Type B pancreatic cell (in vitro differentiated cells): ENCODE measurements around the gene RAP1GAP2. TPM values are rescaled to one million over a fixed set of nuclear protein-coding genes. Genes with fewer than 3 reads are reported as not detected.

Experiments
- DNase-seq: peaks from one replicate; pipeline ENCODE4 v3.0.0; 2021; ENCODE audit warnings: mixed read lengths; ENCODE audit not compliant: unreplicated experiment; ENCODE audit errors: extremely low spot score
- H3K27ac Mint-ChIP-seq: 2 replicates; pipeline ENCODE4 v1.8.0; 2021; ENCODE audit warnings: mild to moderate bottlenecking, mixed read lengths
- H3K27me3 Mint-ChIP-seq: 2 replicates; pipeline ENCODE4 v1.8.0; 2021; ENCODE audit warnings: mixed read lengths
- H3K36me3 Mint-ChIP-seq: 2 replicates; pipeline ENCODE4 v1.8.0; 2021; ENCODE audit warnings: mixed read lengths
- H3K4me1 Mint-ChIP-seq: one replicate; pipeline ENCODE4 v1.8.0; 2021; ENCODE audit warnings: mixed read lengths; ENCODE audit not compliant: unreplicated experiment
- H3K4me3 Mint-ChIP-seq: 2 replicates; pipeline ENCODE4 v1.8.0; 2021; ENCODE audit warnings: mild to moderate bottlenecking, mixed read lengths
- H3K9me3 Mint-ChIP-seq: 2 replicates; pipeline ENCODE4 v1.8.0; 2021; ENCODE audit warnings: mixed read lengths
- CTCF ChIP-seq: fragments of 200-600 bp; sonication (generic); conservative IDR thresholded peaks from 2 replicates; pipeline ENCODE4 v1.5.0; 2021; ENCODE audit warnings: antibody characterized with exemption, mild to moderate bottlenecking
- total RNA-seq: library from RNA; stranded (reverse); gene quantifications from 2 replicates; pipeline ENCODE4 v1.2.1, GENCODE V29; 2021; ENCODE audit warnings: low replicate concordance

The RAP1GAP2 gene
- total RNA-seq, 1 donor from 2014 or later = 49.7 TPM

GRCh38 chr17:2867441-2868424 lies 71.5 kb downstream of the RAP1GAP2 start:
- no peak for DNase-seq
- Mint-ChIP-seq H3K4me3 (no peak overlapping the region), H3K36me3 (no peaks in the 10 kb centered on the region), H3K27me3 (no peaks in the 10 kb centered on the region), H3K4me1 (peaks cover 15% of the 10 kb centered on the region), H3K27ac (peak overlapping the region; percentile 72), H3K9me3 (no peaks in the 10 kb centered on the region)
- peak; percentile 32 for TF ChIP-seq CTCF

DNA sequence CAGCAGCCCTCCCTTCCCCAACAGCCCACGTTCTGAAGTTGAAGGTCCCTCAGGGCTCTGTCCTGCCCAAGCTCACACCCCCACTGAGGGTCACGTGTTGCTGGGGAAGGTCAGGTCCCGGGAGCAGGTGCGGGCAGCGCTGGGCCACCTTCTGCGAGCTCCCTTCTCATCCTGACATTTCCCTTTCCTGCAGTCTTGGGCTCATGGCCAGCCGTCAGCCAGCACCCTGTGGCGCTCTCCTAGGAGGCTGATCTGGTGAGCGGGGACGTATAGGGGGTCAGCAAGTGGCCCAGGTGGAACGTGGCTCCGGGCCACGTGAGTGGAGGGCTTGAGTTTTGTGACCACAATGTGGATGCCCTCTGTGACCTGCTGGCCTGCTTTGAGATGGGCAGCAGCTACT lies 73.4 kb downstream of the RAP1GAP2 start:
- TF ChIP-seq CTCF = no peak
- Mint-ChIP-seq H3K27me3 (no peaks in the 10 kb centered on the region), H3K4me1 (peaks cover 22% of the 10 kb centered on the region)

GRCh38 chr17:2871205-2871604 lies 75.0 kb downstream of the RAP1GAP2 start:
- Mint-ChIP-seq H3K9me3 (no peaks in the 10 kb centered on the region), H3K4me3 (peak overlapping the region; percentile 11), H3K4me1 (peaks cover 14% of the 10 kb centered on the region), H3K36me3 (no peaks in the 10 kb centered on the region), H3K27me3 (peaks cover 5% of the 10 kb centered on the region), H3K27ac (no peak overlapping the region)
- no peak for DNase-seq
- TF ChIP-seq CTCF = no peak

More for the DNA sequence above, 73.4 kb downstream of the RAP1GAP2 start:
- Mint-ChIP-seq H3K9me3 (no peaks in the 10 kb centered on the region), H3K4me3 (no peak overlapping the region), H3K27ac (no peak overlapping the region), H3K36me3 (no peaks in the 10 kb centered on the region)
- no peak for DNase-seq

DNA sequence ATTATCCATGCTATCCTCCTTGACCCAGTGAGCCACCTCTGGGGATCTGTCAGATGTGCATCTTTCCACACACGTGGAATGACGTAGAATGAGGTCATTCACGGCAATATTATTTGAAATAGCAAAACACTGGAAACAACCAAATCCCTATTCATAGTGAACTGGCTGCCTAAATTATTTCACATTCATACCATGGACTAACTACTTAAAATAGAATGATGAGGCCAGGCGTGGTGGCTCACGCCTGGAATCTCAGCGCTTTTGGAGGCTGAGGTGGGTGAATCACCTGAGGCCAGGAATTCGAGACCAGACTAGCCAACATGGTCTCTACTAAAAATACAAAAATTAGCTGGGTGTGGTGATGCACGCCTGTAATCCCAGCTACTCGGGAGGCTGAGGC lies 75.5 kb downstream of the RAP1GAP2 start:
- no peak overlapping the region for H3K27ac Mint-ChIP-seq
- no peak overlapping the region for H3K4me3 Mint-ChIP-seq
- no peaks in the 10 kb centered on the region for H3K9me3 Mint-ChIP-seq
- peaks cover 5% of the 10 kb centered on the region for H3K27me3 Mint-ChIP-seq
- H3K4me1 Mint-ChIP-seq = peaks cover 14% of the 10 kb centered on the region
- TF ChIP-seq CTCF = no peak
- H3K36me3 Mint-ChIP-seq = no peaks in the 10 kb centered on the region
- DNase-seq = no peak

GRCh38 chr17:2872282-2872681 lies 76.0 kb downstream of the RAP1GAP2 start:
- DNase-seq = no peak
- Mint-ChIP-seq H3K36me3 (no peaks in the 10 kb centered on the region), H3K27ac (no peak overlapping the region), H3K9me3 (no peaks in the 10 kb centered on the region), H3K4me1 (peaks cover 14% of the 10 kb centered on the region), H3K4me3 (no peak overlapping the region), H3K27me3 (peaks cover 5% of the 10 kb centered on the region)
- no peak for TF ChIP-seq CTCF
